Measurements from ENCODE around the gene SLC22A13. TPM values are rescaled to one million over a fixed set of nuclear protein-coding genes. Genes with fewer than 3 reads are reported as not detected.

The SLC22A13 gene
- total RNA-seq, 4 donors from 2014 or later, result under 0.01 to 0.70 TPM; not detected in 2

DNA sequence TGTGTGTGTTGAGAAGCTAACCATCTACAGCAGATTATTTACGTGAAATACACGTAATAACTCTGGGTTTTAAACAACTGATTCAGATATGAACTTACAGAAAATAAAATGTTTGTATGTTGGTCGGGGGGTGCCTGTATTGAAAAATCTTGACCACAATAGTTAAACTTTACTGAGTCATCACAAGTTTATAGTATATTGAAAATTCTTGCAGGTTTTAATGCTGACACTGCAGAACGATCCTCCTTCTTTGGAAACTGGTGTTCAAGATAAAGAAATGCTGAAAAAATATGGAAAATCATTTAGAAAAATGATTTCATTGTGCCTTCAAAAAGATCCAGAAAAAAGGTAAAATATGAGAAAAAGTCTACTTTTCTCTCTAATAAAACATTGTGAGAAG, 41.3 kb upstream of the SLC22A13 start:
- intact Hi-C loops (cut with DNase I; ENCODE audit: low total_unique reads), result no loop called here
- TF ChIP-seq, protein P1, sequence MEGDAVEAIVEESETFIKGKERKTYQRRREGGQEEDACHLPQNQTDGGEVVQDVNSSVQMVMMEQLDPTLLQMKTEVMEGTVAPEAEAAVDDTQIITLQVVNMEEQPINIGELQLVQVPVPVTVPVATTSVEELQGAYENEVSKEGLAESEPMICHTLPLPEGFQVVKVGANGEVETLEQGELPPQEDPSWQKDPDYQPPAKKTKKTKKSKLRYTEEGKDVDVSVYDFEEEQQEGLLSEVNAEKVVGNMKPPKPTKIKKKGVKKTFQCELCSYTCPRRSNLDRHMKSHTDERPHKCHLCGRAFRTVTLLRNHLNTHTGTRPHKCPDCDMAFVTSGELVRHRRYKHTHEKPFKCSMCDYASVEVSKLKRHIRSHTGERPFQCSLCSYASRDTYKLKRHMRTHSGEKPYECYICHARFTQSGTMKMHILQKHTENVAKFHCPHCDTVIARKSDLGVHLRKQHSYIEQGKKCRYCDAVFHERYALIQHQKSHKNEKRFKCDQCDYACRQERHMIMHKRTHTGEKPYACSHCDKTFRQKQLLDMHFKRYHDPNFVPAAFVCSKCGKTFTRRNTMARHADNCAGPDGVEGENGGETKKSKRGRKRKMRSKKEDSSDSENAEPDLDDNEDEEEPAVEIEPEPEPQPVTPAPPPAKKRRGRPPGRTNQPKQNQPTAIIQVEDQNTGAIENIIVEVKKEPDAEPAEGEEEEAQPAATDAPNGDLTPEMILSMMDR (IDR thresholded peaks at IDR 0.05), result no peak
- no peak for TF ChIP-seq POLR2A (IDR thresholded peaks at IDR 0.05)
- Histone ChIP-seq H3K27me3 (no peaks in the 10 kb centered on the region), H3K27ac (no peak overlapping the region), H3K4me1 (no peaks in the 10 kb centered on the region), H3K4me3 (no peak overlapping the region), H3K36me3 (no peaks in the 10 kb centered on the region), H3K9me3 (no peaks in the 10 kb centered on the region)
- no peak for DNase-seq

- Histone ChIP-seq H3K4me3 (no peak overlapping the region), H3K4me1 (no peaks in the 10 kb centered on the region), H3K27ac (no peak overlapping the region), H3K27me3 (no peaks in the 10 kb centered on the region), H3K36me3 (no peaks in the 10 kb centered on the region), H3K9me3 (no peaks in the 10 kb centered on the region)
- no peak for DNase-seq
- intact Hi-C loops (cut with DNase I; ENCODE audit: low total_unique reads), result no loop called here
- TF ChIP-seq, protein P1 (IDR thresholded peaks at IDR 0.05), result no peak
Observed at GRCh38 chr3:38226273-38226672, 39.3 kb upstream of the SLC22A13 start.

- TF ChIP-seq POLR2A (IDR thresholded peaks at IDR 0.05), result no peak
- DNase-seq, result no peak
- Histone ChIP-seq H3K4me3 (no peak overlapping the region), H3K36me3 (no peaks in the 10 kb centered on the region), H3K4me1 (no peaks in the 10 kb centered on the region), H3K27me3 (no peaks in the 10 kb centered on the region), H3K9me3 (no peaks in the 10 kb centered on the region), H3K27ac (no peak overlapping the region)
- intact Hi-C loops (cut with DNase I; ENCODE audit: low total_unique reads), result no loop called here
Observed at GRCh38 chr3:38227989-38228388, 37.6 kb upstream of the SLC22A13 start.

- H3K9me3 ChIP-seq, result no peaks in the 10 kb centered on the region
- intact Hi-C loops (cut with DNase I; ENCODE audit: low total_unique reads), result no loop called here
- no peak overlapping the region for H3K4me3 ChIP-seq
- H3K4me1 ChIP-seq, result no peaks in the 10 kb centered on the region
- H3K27ac ChIP-seq, result no peak overlapping the region
- no peak for DNase-seq
- TF ChIP-seq, protein P1 (IDR thresholded peaks at IDR 0.05), result no peak
- TF ChIP-seq POLR2A (IDR thresholded peaks at IDR 0.05), result no peak
- H3K36me3 ChIP-seq, result no peaks in the 10 kb centered on the region
- no peaks in the 10 kb centered on the region for H3K27me3 ChIP-seq
Observed at GRCh38 chr3:38229036-38229435, 36.6 kb upstream of the SLC22A13 start.

GRCh38 chr3:38232701-38233100, 32.9 kb upstream of the SLC22A13 start:
- TF ChIP-seq, protein P1 (IDR thresholded peaks at IDR 0.05), result no peak
- TF ChIP-seq POLR2A (IDR thresholded peaks at IDR 0.05), result no peak
- intact Hi-C loops (cut with DNase I; ENCODE audit: low total_unique reads), result no loop called here
- H3K36me3 ChIP-seq, result no peaks in the 10 kb centered on the region

DNA sequence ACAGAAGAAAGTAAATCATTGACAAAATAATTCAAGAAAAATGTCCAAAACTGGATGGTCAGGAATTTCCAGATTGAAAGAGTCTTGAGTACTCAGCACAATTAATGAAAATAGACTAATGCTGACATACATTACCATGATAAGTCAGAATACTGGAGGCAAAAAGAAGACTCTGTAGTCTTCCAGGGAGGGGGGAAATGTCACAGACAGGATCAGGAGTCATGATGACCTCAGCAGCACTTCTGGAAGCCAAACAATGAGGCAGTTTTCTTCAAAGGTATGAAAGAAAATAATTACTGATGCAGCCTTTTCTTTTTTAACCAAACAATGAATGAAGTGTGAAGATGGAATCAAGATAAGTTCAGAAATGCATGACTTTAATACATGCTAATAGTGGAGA, 30.1 kb upstream of the SLC22A13 start:
- TF ChIP-seq, protein P1 (IDR thresholded peaks at IDR 0.05), result no peak
- TF ChIP-seq POLR2A (IDR thresholded peaks at IDR 0.05), result no peak
- Histone ChIP-seq H3K4me1 (no peaks in the 10 kb centered on the region), H3K4me3 (no peak overlapping the region), H3K9me3 (peaks cover 0 to 9% of the 10 kb centered on the region in 2 donors), H3K36me3 (no peaks in the 10 kb centered on the region), H3K27me3 (no peaks in the 10 kb centered on the region), H3K27ac (no peak overlapping the region)
- intact Hi-C loops (cut with DNase I; ENCODE audit: low total_unique reads), result no loop called here
- no peak for DNase-seq

More at GRCh38 chr3:38232701-38233100, 32.9 kb upstream of the SLC22A13 start:
- DNase-seq, result no peak
- Histone ChIP-seq H3K27ac (no peak overlapping the region), H3K4me3 (no peak overlapping the region), H3K4me1 (no peaks in the 10 kb centered on the region), H3K27me3 (no peaks in the 10 kb centered on the region), H3K9me3 (no peaks in the 10 kb centered on the region)
